UCSD-AML1 (cell line): Measurements from ENCODE around the gene MS4A5.
A peak's percentile ranks its signal among the peaks of the same experiment; 100 is the strongest.

Experiments
- DNase-seq: peaks from one replicate; lab custom pipeline; 2025; ENCODE audit not compliant: unreplicated experiment; lab: John Stamatoyannopoulos, UW

MS4A5 gene

DNA sequence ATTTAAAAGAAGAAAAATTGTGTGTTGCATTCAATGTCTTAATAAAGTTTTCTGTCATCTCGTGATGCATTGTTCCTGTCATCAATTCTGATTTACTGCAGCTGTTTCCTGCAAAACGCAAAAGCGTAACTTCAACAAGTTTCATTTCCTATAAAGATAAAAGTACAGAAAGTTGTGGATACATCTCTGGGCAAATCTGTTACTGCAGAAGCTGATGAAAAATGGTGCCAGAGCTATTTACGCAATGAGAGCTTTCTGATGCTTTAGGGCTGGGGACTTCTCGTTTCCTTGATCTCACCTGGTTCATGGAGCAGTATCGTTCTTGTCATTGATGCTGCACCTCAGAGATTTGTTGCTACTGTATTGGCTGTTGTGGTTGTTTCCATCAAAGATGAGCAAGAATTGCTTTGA is 47.7 kb downstream of the MS4A5 start:
- DNase-seq: no peak

DNA sequence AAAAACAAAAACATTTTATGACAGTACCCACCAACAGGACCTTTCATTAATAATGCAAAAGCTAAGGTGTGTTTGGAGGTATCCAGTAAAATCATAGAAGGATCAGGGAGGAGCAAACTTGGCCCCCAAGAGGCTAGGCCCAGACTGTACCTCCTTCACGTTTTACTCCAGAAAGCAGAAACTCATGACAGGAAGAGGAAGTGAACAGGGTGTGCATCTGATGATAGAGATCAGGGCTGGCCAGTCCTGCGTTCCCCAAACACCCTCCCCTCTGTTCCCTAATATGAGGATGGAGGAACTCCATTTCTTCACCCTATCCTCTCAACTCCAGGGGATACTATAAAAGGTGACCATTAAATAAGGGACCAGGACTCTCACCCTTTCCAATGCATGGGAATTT is 53.0 kb downstream of the MS4A5 start:
- DNase-seq: peak; percentile 18

DNA sequence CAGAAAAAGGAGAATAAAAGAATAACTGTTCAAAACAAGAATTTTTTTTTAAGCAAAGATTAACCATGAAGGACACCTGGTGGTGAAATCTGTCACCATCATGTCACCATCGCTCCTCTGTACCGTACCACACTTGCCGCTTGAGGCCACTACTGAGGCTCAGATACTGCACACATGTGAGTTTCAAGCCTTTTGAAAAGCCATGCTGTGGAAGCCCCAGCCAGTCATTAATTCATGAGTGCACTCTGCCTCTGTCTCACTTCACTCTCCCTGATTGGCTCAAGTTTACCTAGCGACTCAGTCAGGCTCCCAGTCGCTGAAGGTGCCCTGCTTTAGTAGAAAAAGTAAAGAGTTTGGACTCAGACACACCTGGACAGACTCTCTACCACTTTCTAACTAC is 56.6 kb downstream of the MS4A5 start:
- peak; percentile 30 for DNase-seq

DNA sequence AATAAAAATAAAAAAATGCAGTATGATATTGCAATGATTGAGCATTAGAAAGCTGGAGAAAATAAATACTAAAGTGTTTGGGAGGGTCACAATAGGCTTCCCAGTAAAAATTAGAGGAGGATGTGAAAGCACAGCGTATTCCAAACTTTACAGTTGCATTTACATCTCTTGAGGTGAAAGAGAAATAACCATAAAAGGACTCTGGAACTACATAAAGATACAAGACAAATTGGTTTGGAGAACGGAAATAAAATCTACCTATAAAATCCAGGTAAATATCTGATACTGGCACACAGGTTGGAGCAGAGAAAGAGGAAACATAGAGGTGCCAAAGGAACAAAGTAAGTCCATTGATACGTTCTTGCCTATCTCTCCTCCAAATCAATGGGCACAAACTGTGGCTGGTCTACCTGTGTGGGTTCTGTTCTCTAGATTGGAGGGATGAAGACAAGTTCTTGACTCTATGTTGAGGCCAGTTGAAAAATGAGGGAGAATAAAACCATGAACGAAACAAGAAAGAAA is 63.2 kb downstream of the MS4A5 start, which contains the start of gene MS4A12:
Gene MS4A12, plus strand, starts transcription at position 291 of the 522 bp plus-strand sequence. CDS start 4,541 bp downstream, outside the sequence.
- DNase-seq: no peak

DNA sequence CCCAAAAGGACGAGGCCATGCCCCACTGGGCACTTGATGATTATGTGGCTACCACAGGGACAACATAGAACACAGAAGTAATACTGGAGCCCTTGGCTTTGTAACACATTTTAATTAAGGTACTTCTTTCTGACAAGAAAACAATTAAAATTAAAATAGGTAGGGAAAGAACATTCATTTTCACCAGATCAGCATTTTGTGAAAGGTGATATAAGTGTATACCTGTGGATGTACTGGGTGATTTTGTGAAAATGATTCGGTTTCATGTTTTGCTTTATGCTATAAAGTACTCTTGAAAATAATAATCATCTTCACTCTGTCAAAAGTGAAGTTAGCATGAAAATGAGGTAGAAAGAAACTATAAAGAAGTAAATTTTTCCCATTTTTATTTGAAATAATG is 64.1 kb downstream of the MS4A5 start:
- no peak for DNase-seq
